AG04450 (cell line): Measurements from ENCODE around the gene C10orf143. TPM values are rescaled to one million over a fixed set of nuclear protein-coding genes. Genes with fewer than 3 reads are reported as not detected.

Experiments used
- CTCF ChIA-PET: fragments of 300-600, 350-600 bp; formaldehyde crosslinking; extraction: SDS; loops from one replicate; lab custom pipeline; 2022; ENCODE audit warnings: antibody characterized with exemption, inconsistent platforms; lab: Charles Lee
- POLR2A ChIA-PET: fragments of 350-600 bp; formaldehyde crosslinking; extraction: SDS; loops from one replicate; lab custom pipeline; 2021; ENCODE audit warnings: antibody characterized with exemption, inconsistent platforms; lab: Yijun Ruan, JAX
- DNase-seq: peaks from one replicate; pipeline ENCODE4 v3.0.0-alpha.2; 2011; ENCODE audit warnings: low read depth, low spot score
- H3K27ac ChIP-seq: one replicate; pipeline ENCODE4 v1.5.1; 2012; ENCODE audit warnings: low read depth, low read length, control low read depth
- H3K27me3 ChIP-seq: one replicate; pipeline ENCODE4 v1.6.0; 2012; ENCODE audit warnings: low read length; ENCODE audit not compliant: control insufficient read depth, insufficient read depth
- H3K4me3 ChIP-seq: 2 replicates; pipeline ENCODE4 v1.5.1; 2011; ENCODE audit warnings: mild to moderate bottlenecking, low read depth, low read length, control low read depth
- H3K9me3 ChIP-seq: 2 replicates; pipeline ENCODE4 v1.5.1; 2012; ENCODE audit warnings: low read length; ENCODE audit not compliant: control insufficient read depth, insufficient read depth
- polyA plus RNA-seq: library from polyadenylated mRNA; depleted of rRNA; stranded (reverse); fragments of >200 nt; gene quantifications from 2 replicates; pipeline ENCODE4 v1.2.3, GENCODE V29; 2011
- TF ChIP-seq, protein P1 (sequence below): IDR thresholded peaks from 2 replicates; pipeline ENCODE4 v1.5.1; 2011; ENCODE audit warnings: low read depth, low read length, control low read depth, inconsistent platforms

Gene C10orf143
- polyA plus RNA-seq, 1 experiment: 1.9 TPM

GRCh38 chr10:130072247-130072646 is 38.4 kb downstream of the C10orf143 start:
- ChIA-PET POLR2A (no interaction called here), CTCF (no interaction called here)
- Histone ChIP-seq H3K27me3 (no peaks in the 10 kb centered on the region), H3K27ac (no peak overlapping the region), H3K9me3 (peaks cover 3% of the 10 kb centered on the region; the same call in 1 of the 2 replicates), H3K4me3 (no peak overlapping the region)
- TF ChIP-seq, protein P1, sequence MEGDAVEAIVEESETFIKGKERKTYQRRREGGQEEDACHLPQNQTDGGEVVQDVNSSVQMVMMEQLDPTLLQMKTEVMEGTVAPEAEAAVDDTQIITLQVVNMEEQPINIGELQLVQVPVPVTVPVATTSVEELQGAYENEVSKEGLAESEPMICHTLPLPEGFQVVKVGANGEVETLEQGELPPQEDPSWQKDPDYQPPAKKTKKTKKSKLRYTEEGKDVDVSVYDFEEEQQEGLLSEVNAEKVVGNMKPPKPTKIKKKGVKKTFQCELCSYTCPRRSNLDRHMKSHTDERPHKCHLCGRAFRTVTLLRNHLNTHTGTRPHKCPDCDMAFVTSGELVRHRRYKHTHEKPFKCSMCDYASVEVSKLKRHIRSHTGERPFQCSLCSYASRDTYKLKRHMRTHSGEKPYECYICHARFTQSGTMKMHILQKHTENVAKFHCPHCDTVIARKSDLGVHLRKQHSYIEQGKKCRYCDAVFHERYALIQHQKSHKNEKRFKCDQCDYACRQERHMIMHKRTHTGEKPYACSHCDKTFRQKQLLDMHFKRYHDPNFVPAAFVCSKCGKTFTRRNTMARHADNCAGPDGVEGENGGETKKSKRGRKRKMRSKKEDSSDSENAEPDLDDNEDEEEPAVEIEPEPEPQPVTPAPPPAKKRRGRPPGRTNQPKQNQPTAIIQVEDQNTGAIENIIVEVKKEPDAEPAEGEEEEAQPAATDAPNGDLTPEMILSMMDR: no peak
- DNase-seq: no peak

GRCh38 chr10:130067893-130068292 is 42.7 kb downstream of the C10orf143 start:
- Histone ChIP-seq H3K27ac (no peak overlapping the region), H3K27me3 (no peaks in the 10 kb centered on the region), H3K4me3 (no peak overlapping the region), H3K9me3 (peaks cover 2% of the 10 kb centered on the region; the same call in 1 of the 2 replicates)
- ChIA-PET CTCF (no interaction called here), POLR2A (no interaction called here)
- no peak for DNase-seq
- TF ChIP-seq, protein P1: no peak

DNA sequence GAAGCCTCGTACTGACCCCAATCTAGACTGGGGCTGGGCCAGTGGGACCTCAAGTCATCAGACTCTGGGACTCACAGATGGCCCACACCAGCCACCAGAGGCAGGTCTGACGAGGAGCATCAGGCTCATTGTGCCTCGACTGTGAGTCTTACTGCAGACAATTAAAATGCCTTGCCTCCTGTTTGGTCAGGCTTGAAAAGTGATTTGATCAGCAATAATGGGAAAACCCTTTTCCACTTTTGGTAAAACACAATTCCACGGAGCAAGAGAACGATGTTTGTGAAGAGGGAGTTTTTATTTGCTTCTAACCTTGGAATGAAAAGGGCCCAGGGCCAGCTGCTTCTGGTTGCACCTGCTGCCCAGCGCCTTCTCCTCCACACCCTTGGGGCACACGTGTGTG is 43.9 kb downstream of the C10orf143 start:
- DNase-seq: no peak
- Histone ChIP-seq H3K27me3 (no peaks in the 10 kb centered on the region), H3K27ac (no peak overlapping the region), H3K4me3 (no peak overlapping the region), H3K9me3 (peaks cover 2% of the 10 kb centered on the region; the same call in 1 of the 2 replicates)
- POLR2A ChIA-PET: no interaction called here
- CTCF ChIA-PET: no interaction called here
- TF ChIP-seq, protein P1: no peak

DNA sequence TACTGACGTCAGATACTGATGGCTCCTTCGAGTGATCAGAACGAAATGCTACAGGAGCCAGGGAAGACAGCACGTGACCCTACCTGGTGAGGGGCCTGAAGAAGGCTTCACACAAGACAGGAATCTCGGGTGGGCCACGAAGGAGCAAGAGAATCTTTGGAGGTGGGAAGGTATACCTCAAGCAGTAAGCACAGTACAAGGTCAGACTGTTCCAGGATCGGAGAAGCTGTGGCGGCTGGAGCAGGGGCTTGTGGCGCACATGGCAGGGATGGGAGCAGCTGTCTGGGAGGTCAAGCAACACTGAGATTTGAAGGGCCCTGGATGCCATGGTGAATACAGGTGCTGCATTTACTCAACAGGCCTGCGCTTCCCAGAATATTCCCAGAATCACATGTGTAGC is 45.4 kb downstream of the C10orf143 start:
- Histone ChIP-seq H3K27me3 (no peaks in the 10 kb centered on the region), H3K27ac (no peak overlapping the region), H3K4me3 (no peak overlapping the region), H3K9me3 (peaks cover 2% of the 10 kb centered on the region; the same call in 1 of the 2 replicates)
- ChIA-PET CTCF (no interaction called here), POLR2A (no interaction called here)
- no peak for DNase-seq
- TF ChIP-seq, protein P1: no peak

GRCh38 chr10:130064783-130065182 is 45.8 kb downstream of the C10orf143 start:
- Histone ChIP-seq H3K4me3 (no peak overlapping the region), H3K27me3 (no peaks in the 10 kb centered on the region), H3K27ac (no peak overlapping the region), H3K9me3 (peaks cover 2% of the 10 kb centered on the region; the same call in 1 of the 2 replicates)
- ChIA-PET POLR2A (no interaction called here), CTCF (no interaction called here)
- DNase-seq: no peak
- TF ChIP-seq, protein P1: no peak
